Stimulated activated CD4-positive, alpha-beta T cell treated with anti-CD3 and anti-CD28 coated beads, TNF-alpha, amount 100 ng/mL, for 24 hours (primary cell): ENCODE results near the gene LIN7A.

Experiments used
- DNase-seq, 3 experiments: peaks; one replicate each; pipeline ENCODE4 v3.0.0-alpha.2; 2020; ENCODE audit warnings: low read depth in 3 of 3

The LIN7A gene

GRCh38 chr12:80752464-80752863 is 185.3 kb downstream of the LIN7A start:
- no peak for DNase-seq

DNA sequence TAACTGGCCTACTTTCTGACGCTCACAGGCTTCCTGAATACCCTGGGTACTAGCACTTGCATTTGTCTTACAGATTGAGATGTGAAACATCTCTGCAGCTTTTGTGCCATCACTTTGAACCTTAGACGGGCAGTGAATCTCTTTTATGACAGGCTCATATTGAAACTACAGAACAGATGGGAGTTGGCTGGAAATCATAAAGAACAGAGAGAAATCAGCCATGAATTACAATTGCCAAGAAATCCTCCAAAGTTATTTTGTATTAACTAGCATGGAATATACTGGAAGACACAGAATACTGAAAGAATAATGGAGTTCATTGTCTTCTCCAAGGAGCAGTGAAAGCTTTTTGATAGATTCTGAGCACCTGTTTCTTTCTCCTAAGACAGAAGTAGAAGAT is 188.3 kb downstream of the LIN7A start:
- DNase-seq, result no peak

GRCh38 chr12:80747800-80748199 is 189.9 kb downstream of the LIN7A start:
- DNase-seq, result no peak

GRCh38 chr12:80745851-80746505 is 191.8 kb downstream of the LIN7A start:
- DNase-seq, result no peak
